GM20431 (cell line): Measurements from ENCODE around the gene TMTC1.

Experiments
- in situ Hi-C: fragments of 300-500 bp; cut with MseI, MboI; formaldehyde crosslinking; loops from one replicate; pipeline ENCODE4 v1.15.0; 2020; ENCODE audit warnings: low sequenced_read_pairs; ENCODE audit not compliant: unreplicated experiment

The TMTC1 gene

GRCh38 chr12:29781705-29782266 lies 2.0 kb downstream of the TMTC1 start:
- in situ Hi-C loops, result no loop called here

- in situ Hi-C loops, result no loop called here
Observed at GRCh38 chr12:29781188-29781587, 2.6 kb downstream of the TMTC1 start.

DNA sequence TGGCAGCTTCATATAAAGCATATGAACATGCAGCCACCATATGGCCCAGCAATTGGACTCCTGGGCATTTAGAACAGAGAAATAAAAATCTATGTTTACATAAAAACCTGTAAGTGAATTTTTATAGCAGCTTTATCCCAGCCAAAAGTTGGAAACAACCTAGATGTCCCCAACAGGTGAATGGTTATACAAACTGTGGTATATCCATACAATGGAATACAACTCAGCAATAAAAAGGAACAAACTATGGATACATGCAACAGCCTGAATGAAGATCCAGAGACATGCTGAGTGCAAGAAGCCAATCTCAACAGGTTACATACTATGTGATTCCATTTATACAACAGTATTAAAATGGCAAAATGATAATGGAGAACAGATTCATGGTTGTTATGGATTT lies 3.7 kb downstream of the TMTC1 start:
- in situ Hi-C loops, result no loop called here

DNA sequence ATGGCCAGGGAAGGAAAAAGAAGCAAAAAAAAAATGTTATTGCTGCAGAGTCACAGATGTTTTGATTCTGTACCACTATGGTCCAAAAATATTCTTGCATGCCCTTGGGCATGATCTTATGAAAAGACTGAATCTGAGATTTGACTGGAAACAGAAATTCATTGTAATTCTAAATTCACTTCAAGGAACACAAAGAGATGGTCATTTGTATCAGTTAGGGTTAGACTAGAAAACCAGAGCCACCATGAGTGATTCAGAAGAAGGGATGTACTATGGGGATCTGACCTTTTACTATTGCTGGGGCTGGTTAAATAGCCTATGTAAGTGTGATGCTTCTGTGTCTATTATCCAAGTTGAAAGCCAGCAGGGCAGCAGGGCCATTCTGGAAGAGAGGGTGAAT lies 5.2 kb downstream of the TMTC1 start:
- in situ Hi-C loops, result no loop called here

- in situ Hi-C loops, result no loop called here
Observed at GRCh38 chr12:29773076-29773475, 10.7 kb downstream of the TMTC1 start.

DNA sequence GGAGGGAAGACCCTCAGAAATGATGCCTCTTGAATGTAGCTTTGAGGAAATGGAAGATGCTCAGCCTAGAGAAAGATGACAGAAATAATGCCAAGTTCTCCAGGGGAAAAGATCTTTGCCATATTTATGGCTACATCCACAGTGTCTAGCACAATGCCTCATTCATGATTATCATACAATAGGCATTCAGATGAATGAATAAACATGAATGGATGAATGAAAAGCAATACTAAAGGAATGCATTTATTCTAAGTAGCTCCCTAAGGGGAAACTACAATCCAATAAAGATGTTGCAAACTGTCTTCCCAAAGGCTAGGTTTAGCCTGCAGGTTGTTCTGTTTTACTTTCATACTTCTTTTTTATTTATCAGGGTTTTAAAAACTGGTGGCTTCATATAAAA lies 12.0 kb downstream of the TMTC1 start:
- in situ Hi-C loops, result no loop called here

DNA sequence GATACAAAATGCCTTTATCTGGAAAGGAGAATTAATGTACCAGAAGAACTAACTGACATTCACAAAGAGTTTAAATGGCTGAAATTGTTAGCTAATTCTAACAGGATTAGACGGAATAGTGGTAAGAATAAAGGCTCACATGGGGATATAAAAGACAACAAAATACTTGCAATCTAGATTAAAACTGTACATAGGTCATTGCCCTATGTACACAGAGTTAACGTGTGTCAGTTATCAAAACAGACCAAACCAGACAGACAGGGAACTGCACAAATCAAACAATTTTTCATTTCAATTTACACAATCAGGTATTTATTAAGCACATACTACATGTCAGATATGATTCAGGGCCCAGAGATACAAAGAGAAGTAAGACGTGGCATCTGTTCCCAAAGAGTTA lies 12.6 kb downstream of the TMTC1 start:
- in situ Hi-C loops, result no loop called here

GRCh38 chr12:29769162-29769858 lies 14.4 kb downstream of the TMTC1 start:
- in situ Hi-C loops, result no loop called here

- in situ Hi-C loops, result no loop called here
Observed at GRCh38 chr12:29768372-29768771, 15.4 kb downstream of the TMTC1 start.

DNA sequence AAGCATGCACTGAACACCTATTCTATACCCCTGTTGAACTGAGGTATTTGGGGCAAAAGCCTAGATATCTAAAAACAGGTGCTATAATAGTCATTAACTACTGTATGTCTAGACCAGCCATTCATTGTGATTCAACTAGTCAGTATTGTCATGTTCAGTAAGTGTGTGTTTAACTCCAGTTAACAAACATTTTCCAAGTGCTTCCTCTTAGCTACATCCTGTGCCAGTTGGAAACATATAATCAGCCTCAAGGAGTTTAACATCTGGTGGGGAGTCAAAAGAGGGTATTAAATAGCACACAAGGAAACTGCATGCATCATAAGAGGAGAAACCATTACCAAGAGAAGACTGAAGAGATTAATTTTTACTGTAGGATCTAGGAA lies 20.4 kb downstream of the TMTC1 start:
- in situ Hi-C loops, result no loop called here

DNA sequence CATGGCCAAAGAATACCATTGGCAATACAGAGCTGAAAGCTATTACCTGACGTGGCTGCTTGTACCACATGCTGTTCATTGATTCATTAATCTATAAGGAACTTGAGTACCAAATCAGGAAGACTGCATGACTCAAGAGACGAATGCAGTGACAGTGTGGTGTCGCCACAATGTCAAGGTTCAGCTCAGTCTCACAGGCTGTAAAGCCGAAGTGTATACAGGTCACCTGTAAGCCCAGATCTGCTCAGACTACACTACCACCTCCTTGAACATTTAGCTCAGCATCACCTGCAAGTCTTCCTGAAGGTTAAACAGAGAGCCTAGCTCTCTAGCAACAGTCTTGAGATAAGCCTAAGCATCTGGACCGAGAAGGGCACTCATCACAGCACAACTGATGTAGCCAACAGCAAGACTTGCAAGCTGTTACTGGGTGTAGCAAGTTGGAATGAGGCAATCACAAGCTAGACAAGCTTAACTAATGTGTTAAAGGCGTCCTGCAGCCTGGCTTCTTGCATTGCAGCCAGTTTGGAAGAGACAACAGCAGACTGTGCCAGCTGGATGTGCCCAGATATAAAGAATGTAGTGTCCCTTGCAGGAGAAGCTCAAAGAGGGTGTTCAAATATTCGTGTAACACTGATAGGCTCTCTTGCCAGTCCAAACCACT lies 21.0 kb downstream of the TMTC1 start:
- in situ Hi-C loops, result no loop called here

- in situ Hi-C loops, result no loop called here
Observed at GRCh38 chr12:29759950-29760349, 23.8 kb downstream of the TMTC1 start.

GRCh38 chr12:29756741-29757390 lies 26.9 kb downstream of the TMTC1 start:
- in situ Hi-C loops, result no loop called here

GRCh38 chr12:29754235-29755189 lies 29.2 kb downstream of the TMTC1 start:
- in situ Hi-C loops, result no loop called here

DNA sequence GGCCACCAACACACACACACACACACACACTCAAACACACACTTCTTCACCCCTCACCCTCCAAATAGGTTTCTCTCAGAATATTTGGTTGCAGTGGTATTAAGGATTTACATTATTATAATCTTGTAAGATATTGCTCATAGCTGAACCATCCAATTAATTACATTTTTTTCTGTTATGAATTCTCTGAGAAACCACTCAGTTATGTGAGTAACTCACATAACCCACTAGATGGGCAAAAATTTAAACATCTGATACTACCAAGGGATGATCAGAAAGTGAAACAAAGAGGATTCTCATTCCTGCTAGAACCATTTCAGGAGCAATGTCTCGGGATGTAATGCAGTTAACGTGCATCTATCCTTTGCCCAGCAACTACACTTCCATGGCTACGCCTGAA lies 31.6 kb downstream of the TMTC1 start:
- in situ Hi-C loops, result no loop called here

DNA sequence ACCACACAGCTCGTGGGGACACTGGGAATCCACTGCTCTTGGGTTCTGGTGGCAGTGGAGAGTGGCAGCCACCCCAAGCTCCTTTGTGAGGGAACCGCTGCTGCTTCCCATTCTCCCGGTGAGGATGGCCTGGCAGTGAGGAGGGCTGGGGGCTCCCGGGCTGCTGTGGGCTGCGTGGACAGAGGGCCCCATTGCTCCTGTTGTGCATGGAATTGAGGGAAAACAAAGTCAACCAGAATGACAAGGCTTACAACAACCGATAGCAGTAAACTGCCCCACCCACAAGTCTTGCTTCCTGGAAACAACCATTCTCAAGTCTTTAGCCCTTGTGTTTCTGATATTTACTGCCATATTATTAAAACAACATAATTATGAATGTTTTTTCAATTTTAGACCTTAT lies 32.1 kb downstream of the TMTC1 start:
- in situ Hi-C loops, result no loop called here

DNA sequence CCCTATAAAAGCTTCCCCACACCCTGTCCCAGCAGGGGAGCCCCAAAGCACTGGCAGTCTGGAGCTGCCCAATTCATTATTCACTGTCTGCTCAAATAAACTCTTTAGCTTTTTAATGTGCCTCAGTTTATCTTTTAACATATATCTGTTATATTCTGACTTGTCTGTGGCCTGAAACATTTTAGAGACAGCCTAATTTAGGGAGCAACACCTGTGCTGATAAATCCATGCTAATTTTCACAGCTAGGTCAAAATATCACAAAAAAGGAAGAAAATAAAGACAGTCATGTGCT lies 32.9 kb downstream of the TMTC1 start:
- in situ Hi-C loops, result no loop called here

GRCh38 chr12:29750131-29750927 lies 33.4 kb downstream of the TMTC1 start:
- in situ Hi-C loops, result no loop called here

- in situ Hi-C loops, result no loop called here
Observed at GRCh38 chr12:29744365-29744764, 39.4 kb downstream of the TMTC1 start.

DNA sequence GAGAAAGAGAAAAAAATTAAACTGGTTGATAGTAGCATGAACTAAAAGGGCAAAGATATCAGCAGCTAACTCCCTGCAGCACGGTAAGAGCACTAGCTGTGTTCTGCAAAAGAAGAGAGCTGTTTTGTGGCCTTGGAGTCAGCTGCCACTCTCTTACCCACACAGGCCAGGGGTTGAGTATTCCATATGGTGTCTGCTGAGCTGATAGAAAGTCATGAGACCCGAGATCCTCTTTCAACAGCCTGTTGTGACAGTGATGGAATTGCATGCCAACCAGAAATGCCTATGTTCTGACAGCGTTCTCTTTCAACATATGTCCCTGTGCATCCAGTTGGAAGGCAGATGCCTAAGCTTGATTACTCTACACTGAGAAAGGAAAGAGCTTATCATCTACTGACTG lies 39.9 kb downstream of the TMTC1 start:
- in situ Hi-C loops, result no loop called here
